Measurements from ENCODE around the gene HOXD9.

DNA sequence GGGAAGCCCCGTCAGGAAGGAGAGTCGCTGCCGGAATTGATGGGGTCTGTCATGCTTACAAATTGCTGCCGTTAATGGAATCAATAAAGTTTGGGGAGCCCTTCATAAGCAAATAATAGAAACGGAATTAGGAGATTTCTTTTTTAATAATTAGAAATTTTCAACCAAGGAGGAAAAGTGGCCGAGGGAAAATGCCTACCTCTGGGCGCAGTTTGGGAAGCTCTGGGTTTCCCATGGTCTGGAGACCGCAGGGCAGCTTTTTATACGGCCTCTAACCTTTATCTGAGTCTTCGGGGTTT lies 40.0 kb upstream of the HOXD9 start:
- TF ChIP-seq, protein P1, sequence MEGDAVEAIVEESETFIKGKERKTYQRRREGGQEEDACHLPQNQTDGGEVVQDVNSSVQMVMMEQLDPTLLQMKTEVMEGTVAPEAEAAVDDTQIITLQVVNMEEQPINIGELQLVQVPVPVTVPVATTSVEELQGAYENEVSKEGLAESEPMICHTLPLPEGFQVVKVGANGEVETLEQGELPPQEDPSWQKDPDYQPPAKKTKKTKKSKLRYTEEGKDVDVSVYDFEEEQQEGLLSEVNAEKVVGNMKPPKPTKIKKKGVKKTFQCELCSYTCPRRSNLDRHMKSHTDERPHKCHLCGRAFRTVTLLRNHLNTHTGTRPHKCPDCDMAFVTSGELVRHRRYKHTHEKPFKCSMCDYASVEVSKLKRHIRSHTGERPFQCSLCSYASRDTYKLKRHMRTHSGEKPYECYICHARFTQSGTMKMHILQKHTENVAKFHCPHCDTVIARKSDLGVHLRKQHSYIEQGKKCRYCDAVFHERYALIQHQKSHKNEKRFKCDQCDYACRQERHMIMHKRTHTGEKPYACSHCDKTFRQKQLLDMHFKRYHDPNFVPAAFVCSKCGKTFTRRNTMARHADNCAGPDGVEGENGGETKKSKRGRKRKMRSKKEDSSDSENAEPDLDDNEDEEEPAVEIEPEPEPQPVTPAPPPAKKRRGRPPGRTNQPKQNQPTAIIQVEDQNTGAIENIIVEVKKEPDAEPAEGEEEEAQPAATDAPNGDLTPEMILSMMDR (optimal IDR thresholded peaks at IDR 0.05 in 1 of 3, IDR thresholded peaks at IDR 0.05 in 1 of 3, conservative IDR thresholded peaks at IDR 0.05 in 1 of 3; ENCODE audit: extremely low read depth in 1 of 3, insufficient read depth in 2 of 3, low read length in 3 of 3) = no peak
- peak; percentile 55 for TF ChIP-seq EZH2 (IDR thresholded peaks at IDR 0.05; ENCODE audit: low read length)
